H1 (cell line): ENCODE data around the gene TUBGCP2. TPM values are rescaled to one million over a fixed set of nuclear protein-coding genes. Genes with fewer than 3 reads are reported as not detected.

Experiments used
- CTCF ChIA-PET: fragments of 300-600 bp; sonication (Branson Sonifier 250); formaldehyde crosslinking; loops from one replicate; lab custom pipeline; 2021; ENCODE audit not compliant: partially characterized antibody; lab: Charles Lee
- POLR2A ChIA-PET: fragments of 300-600 bp; sonication (Branson Sonifier 250); formaldehyde crosslinking; loops from one replicate; lab custom pipeline; 2021; ENCODE audit warnings: inconsistent platforms; ENCODE audit not compliant: partially characterized antibody; lab: Charles Lee
- DNase-seq, 2 experiments: peaks; one replicate each; pipeline versions ENCODE4 v3.0.0 to v3.0.0-alpha.2; 2010 to 2022; ENCODE audit warnings: low spot score in 2 of 2, low read depth in 1 of 2, mixed read lengths in 1 of 2
- FAIRE-seq: peaks from 2 replicates; lab custom pipeline; 2011; peaks lifted over from hg19 to GRCh38; lab: Jason Lieb, UNC
- H2AFZ ChIP-seq: 2 replicates; pipeline ENCODE4 v1.8.1; 2012; ENCODE audit warnings: low read length, inconsistent platforms
- H2AK5ac ChIP-seq: 2 replicates; pipeline ENCODE4 v1.6.1; 2013; ENCODE audit warnings: low read depth, low read length
- H2BK120ac ChIP-seq: replicated peaks from 2 replicates; pipeline ENCODE3; 2013; ENCODE audit warnings: low read depth, low read length, inconsistent platforms
- H2BK12ac ChIP-seq: 2 replicates; pipeline ENCODE4 v1.6.1; 2013; ENCODE audit warnings: low read depth, low read length
- H2BK15ac ChIP-seq: 2 replicates; pipeline ENCODE4 v1.6.1; 2013; ENCODE audit warnings: low read length
- H2BK20ac ChIP-seq: 2 replicates; pipeline ENCODE4 v1.6.1; 2013; ENCODE audit warnings: low read length
- H2BK5ac ChIP-seq: 2 replicates; pipeline ENCODE4 v1.6.1; 2013; ENCODE audit warnings: low read depth, low read length
- H3K14ac ChIP-seq: 2 replicates; pipeline ENCODE4 v1.6.1; 2013; ENCODE audit warnings: inconsistent platforms; ENCODE audit not compliant: insufficient read length
- H3K18ac ChIP-seq: 2 replicates; pipeline ENCODE4 v1.6.1; 2013; ENCODE audit warnings: low read length; ENCODE audit errors: extremely low read depth
- H3K23ac ChIP-seq: 2 replicates; pipeline ENCODE4 v1.6.1; 2013; ENCODE audit warnings: inconsistent platforms; ENCODE audit not compliant: insufficient read length
- H3K23me2 ChIP-seq: 2 replicates; pipeline ENCODE4 v1.6.1; 2013; ENCODE audit warnings: low read depth, low read length
- H3K27ac ChIP-seq: 2 replicates; pipeline ENCODE4 v1.6.1; 2011; ENCODE audit warnings: low read depth, low read length, inconsistent platforms
- H3K27me3 ChIP-seq, 4 experiments: replicated peaks in 1 of 4; 1 replicate in 1 of 4; 2 replicates in 3 of 4; pipeline versions ENCODE4 v1.6.1 to v1.8.1; 2011 to 2013; ENCODE audit warnings: low read length in 3 of 4, mild to moderate bottlenecking in 3 of 4, inconsistent platforms in 2 of 4, mixed read lengths in 2 of 4, moderate library complexity in 1 of 4; ENCODE audit not compliant: control insufficient read depth in 3 of 4, insufficient read depth in 3 of 4; ENCODE audit errors: extremely low read depth in 1 of 4
- H3K36me3 ChIP-seq, 4 experiments: 2 replicates each; pipeline versions ENCODE4 v1.6.1 to v1.8.1; 2011 to 2013; ENCODE audit warnings: mild to moderate bottlenecking in 4 of 4, low read length in 3 of 4, moderate library complexity in 2 of 4, control low read depth in 1 of 4, inconsistent platforms in 1 of 4; ENCODE audit not compliant: insufficient read depth in 4 of 4, control insufficient read depth in 2 of 4
- H3K4ac ChIP-seq: replicated peaks from 2 replicates; pipeline ENCODE3; 2013; ENCODE audit warnings: low read length, low read depth, mixed read lengths, inconsistent platforms; ENCODE audit not compliant: insufficient read length
- H3K4me1 ChIP-seq, 4 experiments: replicated peaks in 1 of 4; 1 replicate in 1 of 4; 2 replicates in 3 of 4; pipeline versions ENCODE4 v1.6.1 to v1.8.1; 2011 to 2013; ENCODE audit warnings: low read length in 3 of 4, inconsistent platforms in 2 of 4, mixed read lengths in 1 of 4; ENCODE audit not compliant: insufficient read depth in 4 of 4, control insufficient read depth in 3 of 4
- H3K4me2 ChIP-seq, 2 experiments: 2 replicates each; pipeline versions ENCODE4 v1.6.1 to v1.8.1; 2011 to 2013; ENCODE audit warnings: low read depth in 2 of 2, low read length in 2 of 2, control low read depth in 1 of 2, inconsistent platforms in 1 of 2, mild to moderate bottlenecking in 1 of 2; ENCODE audit not compliant: insufficient read depth in 1 of 2
- H3K4me3 ChIP-seq, 4 experiments: fragments of 200-600, 300-600 bp in 1 of 4; sonication (generic), shearing (Covaris generic), sonication (Bioruptor Twin) in 1 of 4; 2 replicates each; pipeline versions ENCODE4 v1.5.1 to v1.8.1; 2011 to 2016; ENCODE audit warnings: low read length in 4 of 4, low read depth in 3 of 4, control low read depth in 2 of 4, inconsistent platforms in 2 of 4, mild to moderate bottlenecking in 2 of 4, mixed read lengths in 1 of 4, moderate library complexity in 1 of 4; ENCODE audit not compliant: insufficient read depth in 2 of 4; ENCODE audit errors: extremely low read depth in 1 of 4
- H3K56ac ChIP-seq: replicated peaks from 2 replicates; pipeline ENCODE3; 2013; ENCODE audit warnings: low read depth, mild to moderate bottlenecking, mixed read lengths, low read length, inconsistent platforms; ENCODE audit not compliant: insufficient read length
- H3K79me1 ChIP-seq: 2 replicates; pipeline ENCODE4 v1.6.1; 2013; ENCODE audit warnings: low read depth, low read length, control low read depth
- H3K79me2 ChIP-seq, 2 experiments: 2 replicates each; pipeline versions ENCODE4 v1.6.1 to v1.8.1; 2012 to 2013; ENCODE audit warnings: low read length in 2 of 2, mild to moderate bottlenecking in 2 of 2, inconsistent platforms in 1 of 2; ENCODE audit not compliant: insufficient read depth in 2 of 2, control insufficient read depth in 1 of 2
- H3K9ac ChIP-seq, 4 experiments: replicated peaks in 1 of 4; 1 replicate in 1 of 4; 2 replicates in 3 of 4; pipeline versions ENCODE4 v1.6.1 to v1.8.1; 2011 to 2013; ENCODE audit warnings: low read depth in 3 of 4, low read length in 3 of 4, control low read depth in 2 of 4, mild to moderate bottlenecking in 2 of 4, moderate library complexity in 2 of 4, inconsistent platforms in 1 of 4; ENCODE audit errors: extremely low read depth in 1 of 4
- H3K9me3 ChIP-seq, 2 experiments: 2 replicates each; pipeline versions ENCODE4 v1.6.1 to v1.8.1; 2012 to 2013; ENCODE audit warnings: mild to moderate bottlenecking in 2 of 2, moderate library complexity in 2 of 2, control low read depth in 1 of 2, inconsistent platforms in 1 of 2, low read depth in 1 of 2, low read length in 1 of 2, mixed read lengths in 1 of 2; ENCODE audit not compliant: insufficient read depth in 2 of 2
- H4K20me1 ChIP-seq, 2 experiments: replicated peaks in 1 of 2; 2 replicates each; pipeline versions ENCODE3 to v1.8.1; 2011 to 2013; ENCODE audit warnings: inconsistent platforms in 2 of 2, low read length in 2 of 2, mild to moderate bottlenecking in 1 of 2; ENCODE audit not compliant: insufficient read depth in 2 of 2, control insufficient read depth in 1 of 2
- H4K5ac ChIP-seq: 2 replicates; pipeline ENCODE4 v1.6.1; 2013; ENCODE audit warnings: low read length, low read depth, mixed read lengths, inconsistent platforms; ENCODE audit not compliant: insufficient read length
- H4K8ac ChIP-seq: 2 replicates; pipeline ENCODE4 v1.8.0; 2013; ENCODE audit warnings: mild to moderate bottlenecking, moderate library complexity, low read length, inconsistent platforms; ENCODE audit not compliant: insufficient read depth; ENCODE audit errors: extremely low read depth
- H4K91ac ChIP-seq: replicated peaks from 2 replicates; pipeline ENCODE3; 2013; ENCODE audit warnings: low read length, mixed read lengths, inconsistent platforms; ENCODE audit not compliant: insufficient read length
- TBP ChIP-seq: IDR thresholded peaks from 2 replicates; pipeline ENCODE4 v1.6.1; 2011; ENCODE audit warnings: low read depth, low read length, improper control_type of control experiment
- WGBS, 2 experiments: shearing (Covaris generic) in 1 of 2; methylation state at CpG; one replicate each; pipeline versions ENCODE4 v1.1.6 to v1.1.7; 2013 to 2015; ENCODE audit warnings: low lambda C conversion rate in 2 of 2, mixed read lengths in 2 of 2, inconsistent platforms in 1 of 2, low coverage in 1 of 2, missing lambda C conversion rate in 1 of 2; ENCODE audit not compliant: insufficient replicate concordance in 2 of 2, insufficient coverage in 1 of 2, insufficient read length in 1 of 2; ENCODE audit errors: extremely low coverage in 1 of 2, missing lambda C conversion rate in 1 of 2; 5-methylcytosine and 5-hydroxymethylcytosine counted together
- polyA plus RNA-seq, 7 experiments: library from polyadenylated mRNA; depleted of rRNA in 3 of 7; stranded (reverse) in 5 of 7; unstranded in 2 of 7; fragments of >200 nt in 5 of 7; fragments of 200-250 nt in 2 of 7; gene quantifications; 1 replicate in 5 of 7; 2 replicates in 1 of 7; 4 replicates in 1 of 7; pipeline versions ENCODE4 v1.2.1 to v1.2.3, GENCODE V29; 2011 to 2013; ENCODE audit warnings: missing spikeins in 2 of 7, mixed read lengths in 2 of 7
- total RNA-seq: library from RNA; stranded (reverse); fragmentation: NEBNext Ultra II Directional; extraction: Animal tissue kit (Norgen Biotek cat#: 25700); gene quantifications from 2 replicates; pipeline ENCODE4 v1.2.1, GENCODE V29; 2021

TUBGCP2 gene
- total and polyA plus RNA-seq, 2 of the 8 experiments (the other 6 are each of a cell fraction or from before 2014, with no cell fraction given): 34.9 to 51.9 TPM

DNA sequence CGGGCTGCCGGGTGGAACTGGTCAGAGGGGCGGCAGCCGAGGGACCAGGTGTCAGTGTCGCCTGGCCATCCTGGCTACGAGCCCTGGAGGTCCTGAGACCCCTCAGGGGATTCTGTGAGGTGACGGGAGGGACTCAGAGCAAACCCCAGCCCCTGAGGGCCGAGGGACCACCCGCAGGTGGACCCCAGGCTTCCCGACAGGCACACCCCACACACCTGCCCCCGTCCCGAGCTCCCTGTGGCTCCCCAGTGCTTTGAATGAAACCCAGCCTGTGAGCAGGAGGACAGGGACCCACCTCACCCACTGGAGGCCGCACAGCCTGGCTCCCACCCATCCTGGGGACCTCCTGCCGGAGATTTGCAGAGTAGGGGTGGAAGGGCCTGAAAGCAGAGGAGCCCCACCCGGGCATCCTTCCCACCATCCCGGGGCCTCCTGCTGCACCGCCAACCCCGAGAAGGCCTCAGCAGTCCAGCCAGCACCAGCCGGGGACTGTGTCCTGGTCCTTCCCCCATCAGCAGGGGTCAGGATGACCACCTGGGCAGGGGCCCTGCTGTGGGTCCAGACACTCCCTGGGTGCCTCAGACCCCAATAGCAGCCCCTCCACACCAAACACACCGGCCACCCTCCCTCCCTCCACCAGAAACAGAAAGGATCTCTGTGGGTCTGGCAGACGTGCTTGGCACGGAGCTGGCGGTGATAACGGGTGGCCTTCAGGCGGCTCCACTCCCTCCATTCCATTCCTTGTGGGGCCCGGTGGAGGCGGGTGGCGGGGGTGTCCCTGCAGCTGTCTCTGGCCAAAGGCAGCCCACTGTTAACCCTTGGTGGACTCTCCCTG is 57.1 kb downstream of the TUBGCP2 start:
- H3K27ac ChIP-seq: no peak overlapping the region
- H4K5ac ChIP-seq: no peak overlapping the region
- no peak overlapping the region for H4K8ac ChIP-seq
- no peak overlapping the region for H3K14ac ChIP-seq
- H3K27me3 ChIP-seq: no peaks in the 10 kb centered on the region; a peak in 3 of 7 replicates
- H3K9me3 ChIP-seq: no peaks in the 10 kb centered on the region
- no peak overlapping the region for H2BK12ac ChIP-seq
- H4K91ac ChIP-seq: no peak overlapping the region
- no peak overlapping the region for H3K18ac ChIP-seq
- no peak overlapping the region for H2BK15ac ChIP-seq
- FAIRE-seq: no peak
- 85% methylated on average over 26 of the region's 28 CpGs; no CpG with 5 or more reads in 1 of the 2 experiments for WGBS, 2 experiments
- H3K4me1 ChIP-seq: peaks cover 0 to 7% (median 7%) of the 10 kb centered on the region in 4 experiments; a peak in 5 of 7 replicates
- H3K56ac ChIP-seq: no peak overlapping the region
- H3K9ac ChIP-seq: no peak overlapping the region
- 0 out of 2 replicates have a peak, but pooled peaks cover 2% of the 10 kb centered on the region for H3K79me1 ChIP-seq
- H2BK20ac ChIP-seq: no peak overlapping the region
- no peak overlapping the region for H2AK5ac ChIP-seq
- POLR2A ChIA-PET: no interaction called here
- H3K23me2 ChIP-seq: 0 out of 2 replicates have a peak, but pooled peaks cover 1% of the 10 kb centered on the region
- H3K4me2 ChIP-seq: no peak overlapping the region
- peaks cover 0 to 5% of the 10 kb centered on the region in 2 experiments for H4K20me1 ChIP-seq
- no peaks in the 10 kb centered on the region for H3K36me3 ChIP-seq
- H3K23ac ChIP-seq: no peak overlapping the region
- no peaks in the 10 kb centered on the region for H3K79me2 ChIP-seq
- H2BK120ac ChIP-seq: no peak overlapping the region
- no peak overlapping the region for H2BK5ac ChIP-seq
- CTCF ChIA-PET: no interaction called here
- no peak overlapping the region for H3K4ac ChIP-seq
- no peak overlapping the region for H2AFZ ChIP-seq
- H3K4me3 ChIP-seq: no peak overlapping the region
- no peak for DNase-seq
- TF ChIP-seq TBP: no peak
